ENCODE data around the gene SIRT3.

GRCh38 chr11:249062-249461 lies 12.9 kb upstream of the SIRT3 start:
- TF ChIP-seq EZH2 (IDR thresholded peaks at IDR 0.05; ENCODE audit: borderline replicate concordance, low read depth, low read length, poor library complexity, severe bottlenecking): no peak
- TF ChIP-seq CTCF (conservative IDR thresholded peaks at IDR 0.05; ENCODE audit: low read depth, low read length): no peak
